ENCODE data around the gene C1GALT1.
"Not testable (repeated sequence)": the region's sequence is repeated elsewhere in the genome, so short reads cannot be mapped to it uniquely, and the experiment has no call there.

C1GALT1 gene

DNA sequence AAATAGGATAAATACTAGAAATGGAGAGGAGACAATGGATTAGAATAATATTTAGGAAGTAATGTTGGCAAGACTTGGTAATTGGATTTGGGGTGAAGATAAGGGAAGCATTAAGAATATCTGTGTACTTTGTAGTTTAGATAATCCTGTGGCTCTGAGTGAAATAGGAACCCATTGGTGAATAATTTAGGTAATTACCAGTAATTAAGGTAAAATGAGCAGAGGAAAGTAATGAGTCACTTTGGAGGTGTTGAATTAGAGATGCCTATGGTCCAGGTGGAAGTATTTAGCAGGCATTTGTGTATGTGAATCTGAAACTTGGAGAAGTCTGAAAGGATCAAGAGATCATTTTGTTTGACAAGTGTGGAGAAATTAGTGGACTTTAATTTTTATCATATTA is 5.7 kb downstream of the C1GALT1 start:
- peaks cover 35% of the 10 kb centered on the region for H3K4me1 ChIP-seq (ENCODE audit: low read length)
- H2AFZ ChIP-seq (ENCODE audit: low read length): no peak overlapping the region
- H3K27ac ChIP-seq (ENCODE audit: low read length): no peak overlapping the region
- peaks cover 21% of the 10 kb centered on the region for H3F3A ChIP-seq (ENCODE audit: insufficient read depth, low read length)
- no peaks in the 10 kb centered on the region for H3K9me2 ChIP-seq (replicated peaks; ENCODE audit: insufficient read depth, low read length)
- no peaks in the 10 kb centered on the region for H3K36me3 ChIP-seq (replicated peaks; ENCODE audit: insufficient read depth, low read length)
- no peak overlapping the region for H3K4me2 ChIP-seq (ENCODE audit: low read depth, low read length)
- no peak overlapping the region for H3K9ac ChIP-seq (ENCODE audit: low read length)
- peaks cover 95% of the 10 kb centered on the region for H3K79me2 ChIP-seq (ENCODE audit: low read length)
- no peaks in the 10 kb centered on the region for H3K9me3 ChIP-seq (replicated peaks; ENCODE audit: insufficient read depth, low read length)
- H4K20me1 ChIP-seq (ENCODE audit: insufficient read depth, low read length): no peaks in the 10 kb centered on the region
- no peak for DNase-seq
- H3K4me3 ChIP-seq (ENCODE audit: low read length): no peak overlapping the region
- no peaks in the 10 kb centered on the region for H3K27me3 ChIP-seq (replicated peaks; ENCODE audit: insufficient read depth, low read length)
- TF ChIP-seq EZH2 (optimal IDR thresholded peaks at IDR 0.05; ENCODE audit: low read depth, low read length): no peak
- TF ChIP-seq, protein P1, sequence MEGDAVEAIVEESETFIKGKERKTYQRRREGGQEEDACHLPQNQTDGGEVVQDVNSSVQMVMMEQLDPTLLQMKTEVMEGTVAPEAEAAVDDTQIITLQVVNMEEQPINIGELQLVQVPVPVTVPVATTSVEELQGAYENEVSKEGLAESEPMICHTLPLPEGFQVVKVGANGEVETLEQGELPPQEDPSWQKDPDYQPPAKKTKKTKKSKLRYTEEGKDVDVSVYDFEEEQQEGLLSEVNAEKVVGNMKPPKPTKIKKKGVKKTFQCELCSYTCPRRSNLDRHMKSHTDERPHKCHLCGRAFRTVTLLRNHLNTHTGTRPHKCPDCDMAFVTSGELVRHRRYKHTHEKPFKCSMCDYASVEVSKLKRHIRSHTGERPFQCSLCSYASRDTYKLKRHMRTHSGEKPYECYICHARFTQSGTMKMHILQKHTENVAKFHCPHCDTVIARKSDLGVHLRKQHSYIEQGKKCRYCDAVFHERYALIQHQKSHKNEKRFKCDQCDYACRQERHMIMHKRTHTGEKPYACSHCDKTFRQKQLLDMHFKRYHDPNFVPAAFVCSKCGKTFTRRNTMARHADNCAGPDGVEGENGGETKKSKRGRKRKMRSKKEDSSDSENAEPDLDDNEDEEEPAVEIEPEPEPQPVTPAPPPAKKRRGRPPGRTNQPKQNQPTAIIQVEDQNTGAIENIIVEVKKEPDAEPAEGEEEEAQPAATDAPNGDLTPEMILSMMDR (IDR thresholded peaks at IDR 0.05; ENCODE audit: low read length): no peak
- TF ChIP-seq EZH2phosphoT487 (IDR thresholded peaks at IDR 0.05; ENCODE audit: low read length): no peak

DNA sequence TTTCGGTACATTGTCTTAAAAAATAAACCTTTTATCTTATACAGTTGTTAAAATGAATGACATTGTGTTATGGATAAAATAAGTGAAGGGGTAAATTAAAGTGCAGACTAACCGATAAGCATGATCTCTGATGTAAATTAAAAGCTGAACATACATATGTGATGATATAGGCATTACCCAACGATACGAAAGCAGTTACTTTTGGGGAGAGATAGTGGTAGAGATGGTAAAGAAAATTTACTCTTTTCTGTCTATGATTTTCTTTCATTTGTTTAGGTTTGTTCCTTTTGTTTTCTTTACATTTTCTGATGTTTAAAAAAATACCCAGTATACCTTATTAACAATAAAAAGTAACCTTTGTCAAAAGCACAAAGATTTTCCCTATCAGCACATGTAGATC is 6.4 kb downstream of the C1GALT1 start:
- Histone ChIP-seq H3K79me2 (ENCODE audit: low read length) (peaks cover 91% of the 10 kb centered on the region), H4K20me1 (ENCODE audit: insufficient read depth, low read length) (no peaks in the 10 kb centered on the region), H3K36me3 (replicated peaks; ENCODE audit: insufficient read depth, low read length) (no peaks in the 10 kb centered on the region), H3K9ac (ENCODE audit: low read length) (no peak overlapping the region), H3K27ac (ENCODE audit: low read length) (no peak overlapping the region), H3K4me3 (ENCODE audit: low read length) (no peak overlapping the region), H3F3A (ENCODE audit: insufficient read depth, low read length) (peaks cover 22% of the 10 kb centered on the region), H3K4me2 (ENCODE audit: low read depth, low read length) (no peak overlapping the region), H2AFZ (ENCODE audit: low read length) (no peak overlapping the region), H3K9me3 (replicated peaks; ENCODE audit: insufficient read depth, low read length) (no peaks in the 10 kb centered on the region), H3K9me2 (replicated peaks; ENCODE audit: insufficient read depth, low read length) (no peaks in the 10 kb centered on the region), H3K27me3 (replicated peaks; ENCODE audit: insufficient read depth, low read length) (no peaks in the 10 kb centered on the region), H3K4me1 (ENCODE audit: low read length) (peaks cover 39% of the 10 kb centered on the region)
- no peak for DNase-seq
- no peak for TF ChIP-seq EZH2 (optimal IDR thresholded peaks at IDR 0.05; ENCODE audit: low read depth, low read length)

DNA sequence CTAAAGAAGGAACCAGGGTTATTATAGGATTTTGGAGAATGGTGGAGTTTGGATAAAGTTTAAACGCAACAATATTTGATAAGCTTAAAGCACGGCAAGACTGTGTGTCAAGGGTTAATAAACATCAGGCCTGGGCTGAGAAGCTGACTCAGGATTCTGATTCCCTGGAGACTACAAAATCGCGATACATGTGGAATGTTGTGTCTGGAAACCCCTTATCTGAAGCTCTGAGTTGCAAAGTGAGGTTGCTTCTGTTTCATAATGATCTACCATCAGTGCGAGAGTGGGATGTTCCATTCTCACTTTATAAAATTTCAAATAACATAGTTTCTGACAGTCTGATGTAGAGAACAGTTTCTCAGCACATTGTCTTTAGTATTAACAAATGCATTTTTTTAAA is 7.8 kb downstream of the C1GALT1 start:
- no peak overlapping the region for H3K4me2 ChIP-seq (ENCODE audit: low read depth, low read length)
- H3K79me2 ChIP-seq (ENCODE audit: low read length): peaks cover 91% of the 10 kb centered on the region
- no peak for DNase-seq
- no peaks in the 10 kb centered on the region for H3K9me3 ChIP-seq (replicated peaks; ENCODE audit: insufficient read depth, low read length)
- H3K4me3 ChIP-seq (ENCODE audit: low read length): no peak overlapping the region
- no peak overlapping the region for H3K27ac ChIP-seq (ENCODE audit: low read length)
- no peaks in the 10 kb centered on the region for H4K20me1 ChIP-seq (ENCODE audit: insufficient read depth, low read length)
- H3K9me2 ChIP-seq (replicated peaks; ENCODE audit: insufficient read depth, low read length): no peaks in the 10 kb centered on the region
- H3F3A ChIP-seq (ENCODE audit: insufficient read depth, low read length): peaks cover 27% of the 10 kb centered on the region
- no peak overlapping the region for H2AFZ ChIP-seq (ENCODE audit: low read length)
- H3K27me3 ChIP-seq (replicated peaks; ENCODE audit: insufficient read depth, low read length): no peaks in the 10 kb centered on the region
- H3K4me1 ChIP-seq (ENCODE audit: low read length): peaks cover 45% of the 10 kb centered on the region
- no peak for TF ChIP-seq EZH2 (optimal IDR thresholded peaks at IDR 0.05; ENCODE audit: low read depth, low read length)
- TF ChIP-seq, protein P1 (IDR thresholded peaks at IDR 0.05; ENCODE audit: low read length): no peak
- H3K36me3 ChIP-seq (replicated peaks; ENCODE audit: insufficient read depth, low read length): no peaks in the 10 kb centered on the region
- no peak overlapping the region for H3K9ac ChIP-seq (ENCODE audit: low read length)

DNA sequence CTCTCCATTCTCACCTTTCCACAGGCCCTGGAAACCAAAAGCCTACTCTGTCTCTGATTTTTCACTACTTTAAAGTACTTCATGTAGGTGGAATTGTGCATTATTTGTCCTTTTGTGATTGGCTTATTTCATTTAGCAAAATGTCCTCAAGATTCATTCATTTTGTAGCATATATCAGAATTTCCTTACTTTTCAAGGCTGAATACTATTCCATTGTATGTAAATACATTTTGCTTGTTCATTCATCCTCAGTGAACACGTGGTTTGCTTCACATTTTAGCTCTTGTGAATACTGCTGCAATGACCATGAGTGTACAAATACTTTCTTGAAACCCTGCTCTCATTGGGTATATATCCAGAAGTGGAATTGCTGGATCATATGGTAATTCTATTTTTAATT is 8.8 kb downstream of the C1GALT1 start:
- no peak overlapping the region for H3K27ac ChIP-seq (ENCODE audit: low read length)
- DNase-seq: no peak
- no peaks in the 10 kb centered on the region for H3K9me3 ChIP-seq (replicated peaks; ENCODE audit: insufficient read depth, low read length)
- H3F3A ChIP-seq (ENCODE audit: insufficient read depth, low read length): peaks cover 27% of the 10 kb centered on the region
- H3K79me2 ChIP-seq (ENCODE audit: low read length): peaks cover 91% of the 10 kb centered on the region
- no peaks in the 10 kb centered on the region for H4K20me1 ChIP-seq (ENCODE audit: insufficient read depth, low read length)
- H3K27me3 ChIP-seq (replicated peaks; ENCODE audit: insufficient read depth, low read length): no peaks in the 10 kb centered on the region
- no peak overlapping the region for H3K9ac ChIP-seq (ENCODE audit: low read length)
- peaks cover 39% of the 10 kb centered on the region for H3K4me1 ChIP-seq (ENCODE audit: low read length)
- H3K4me3 ChIP-seq (ENCODE audit: low read length): no peak overlapping the region
- H3K9me2 ChIP-seq (replicated peaks; ENCODE audit: insufficient read depth, low read length): no peaks in the 10 kb centered on the region
- no peaks in the 10 kb centered on the region for H3K36me3 ChIP-seq (replicated peaks; ENCODE audit: insufficient read depth, low read length)
- no peak overlapping the region for H3K4me2 ChIP-seq (ENCODE audit: low read depth, low read length)
- no peak overlapping the region for H2AFZ ChIP-seq (ENCODE audit: low read length)
- TF ChIP-seq EZH2phosphoT487 (IDR thresholded peaks at IDR 0.05; ENCODE audit: low read length): no peak
- TF ChIP-seq, protein P1 (IDR thresholded peaks at IDR 0.05; ENCODE audit: low read length): no peak
- TF ChIP-seq EZH2 (optimal IDR thresholded peaks at IDR 0.05; ENCODE audit: low read depth, low read length): no peak

DNA sequence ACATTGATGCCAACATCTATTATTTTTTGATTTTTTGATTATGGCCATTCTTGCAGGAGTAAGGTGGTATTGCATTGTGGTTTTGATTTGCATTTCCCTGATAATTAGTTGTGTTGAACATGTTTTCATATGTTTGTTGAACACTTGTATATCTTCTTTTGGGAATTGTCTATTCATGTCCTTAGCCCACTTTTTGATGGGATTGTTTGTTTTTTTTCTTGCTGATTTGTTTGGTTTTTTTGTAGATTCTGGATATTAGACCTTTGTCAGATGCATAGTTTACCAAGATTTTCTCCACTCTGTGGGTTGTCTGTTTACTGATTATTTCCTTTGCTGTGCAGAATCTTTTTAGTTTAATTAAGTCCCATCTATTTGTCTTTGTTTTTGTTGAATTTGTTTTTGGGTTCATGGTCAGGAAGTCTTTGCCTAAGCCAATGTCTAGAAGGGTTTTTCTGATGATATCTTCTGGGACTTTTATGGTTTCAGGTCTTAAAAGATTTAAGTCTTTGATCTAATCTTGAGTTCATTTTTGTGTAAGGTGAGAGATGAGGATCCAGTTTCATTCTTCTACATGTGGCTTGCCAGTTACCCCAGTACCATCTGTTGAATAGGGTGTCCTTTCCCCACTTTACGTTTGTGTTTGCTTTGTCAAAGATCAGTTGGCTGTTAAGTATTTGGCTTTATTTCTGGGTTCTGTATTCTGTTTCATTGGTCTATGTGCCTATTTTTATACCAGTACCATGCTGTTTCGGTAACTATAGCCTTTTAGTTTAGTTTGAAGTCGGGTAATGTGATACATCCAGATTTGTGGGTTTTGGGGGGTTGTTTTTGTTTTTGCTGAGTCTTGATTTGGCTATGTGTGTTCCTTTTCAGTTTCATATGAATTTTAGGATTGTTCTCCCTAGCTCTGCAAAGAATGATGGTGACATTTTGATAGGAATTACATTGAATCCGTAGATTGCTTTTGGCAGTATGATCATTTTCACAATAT is 10.7 kb downstream of the C1GALT1 start:
- H3K36me3 ChIP-seq (replicated peaks; ENCODE audit: insufficient read depth, low read length); H3K9me2 ChIP-seq (replicated peaks; ENCODE audit: insufficient read depth, low read length); H3K9ac ChIP-seq (ENCODE audit: low read length); H3K9me3 ChIP-seq (replicated peaks; ENCODE audit: insufficient read depth, low read length); H4K20me1 ChIP-seq (ENCODE audit: insufficient read depth, low read length); H3K27me3 ChIP-seq (replicated peaks; ENCODE audit: insufficient read depth, low read length); H2AFZ ChIP-seq (ENCODE audit: low read length): not testable (repeated sequence)
- Histone ChIP-seq H3K4me3 (ENCODE audit: low read length) (0 out of 2 replicates have a peak overlapping the region, but pooled peaks have one; percentile 3), H3K4me2 (ENCODE audit: low read depth, low read length) (peak overlapping the region; percentile 17; the same call in 1 of the 2 replicates), H3F3A (ENCODE audit: insufficient read depth, low read length) (peaks cover 27% of the 10 kb centered on the region), H3K27ac (ENCODE audit: low read length) (peak overlapping the region; percentile 70; the same call in 1 of the 2 replicates), H3K79me2 (ENCODE audit: low read length) (peaks cover 83% of the 10 kb centered on the region), H3K4me1 (ENCODE audit: low read length) (peaks cover 35% of the 10 kb centered on the region)
- DNase-seq: peak; percentile 89
